ENCODE measurements around the gene CXXC5. TPM values are rescaled to one million over a fixed set of nuclear protein-coding genes. Genes with fewer than 3 reads are reported as not detected.

The CXXC5 gene
- total RNA-seq, 6 donors from 2014 or later = 25.7 to 39.5 (median 33.0) TPM

DNA sequence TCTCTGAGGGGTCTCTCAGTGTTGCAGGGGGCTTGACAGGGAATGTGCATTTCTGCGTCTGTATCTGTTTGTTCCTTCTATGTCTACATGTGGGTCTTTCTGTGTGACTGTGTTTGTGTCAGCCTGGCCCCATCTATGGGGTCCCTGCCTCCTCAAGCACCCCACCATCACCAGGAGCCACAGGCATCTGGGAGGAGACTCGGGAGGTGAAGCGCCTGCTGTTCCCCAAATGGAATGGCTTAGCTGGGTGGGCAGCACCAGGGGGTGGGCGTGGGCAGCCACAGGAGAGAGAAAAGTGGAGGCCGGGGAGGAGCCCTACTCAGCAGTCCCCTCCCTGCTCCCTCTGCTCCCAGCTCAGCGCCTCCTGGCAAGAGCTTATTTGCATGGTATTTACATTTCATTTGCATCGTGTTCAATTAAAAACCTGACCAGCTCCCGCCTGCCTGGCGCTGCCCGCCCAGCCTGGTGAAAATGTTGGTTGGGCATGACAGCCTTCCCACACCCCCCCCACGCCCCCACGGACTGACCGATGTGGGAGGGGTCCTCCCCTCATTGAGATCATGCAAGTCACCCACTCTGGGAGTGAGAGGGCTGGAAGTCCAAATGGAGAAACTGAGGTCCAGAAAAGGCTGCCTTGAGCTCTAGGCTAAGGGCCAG, 50.5 kb downstream of the CXXC5 start:
- DNase-seq = peak in 1 of 2 donors; percentile 84
- 38 to 48% methylated on average over 10 to 13 of the region's 13 CpGs for WGBS, 2 donors
- Histone ChIP-seq H3K4me1 (peaks cover 25 to 30% (median 28%) of the 10 kb centered on the region in 4 donors), H3K36me3 (no peaks in the 10 kb centered on the region), H3K9me3 (no peaks in the 10 kb centered on the region), H3K27me3 (peaks cover 0 to 4% (median 0%) of the 10 kb centered on the region in 4 donors), H3K27ac (peak overlapping the region in 3 of 4 donors; percentile 17 to 83 (median 80)), H3K4me3 (no peak overlapping the region)
- ATAC-seq (ENCODE audit: low FRiP score in 2 of 2) = peak; percentile 28 to 41
- TF ChIP-seq POLR2A (IDR thresholded peaks at IDR 0.05) (no peak), POLR2AphosphoS5 (IDR thresholded peaks at IDR 0.05) (no peak), EP300 (IDR thresholded peaks at IDR 0.05) (no peak), CTCF (IDR thresholded peaks at IDR 0.05) (no peak)

DNA sequence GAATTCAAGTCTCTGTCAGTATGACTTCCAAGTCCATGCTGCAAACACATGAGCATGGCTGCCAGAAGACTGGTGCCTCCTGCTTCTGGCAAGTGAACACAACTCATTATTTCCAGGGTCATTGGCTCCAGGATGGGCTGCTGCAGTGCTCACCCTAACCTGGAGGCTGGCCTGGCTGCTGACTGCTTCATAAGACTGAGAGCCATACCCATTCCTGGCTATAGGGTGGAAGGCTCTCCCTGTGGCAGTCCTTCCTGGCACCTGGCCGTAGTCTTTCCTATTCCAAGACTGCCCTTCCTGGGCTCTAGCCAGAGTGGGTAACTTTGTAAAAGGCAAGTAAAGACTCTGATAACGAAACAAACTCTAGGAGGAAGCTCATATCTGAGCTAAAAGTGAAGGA, 51.2 kb downstream of the CXXC5 start:
- 94 to 97% methylated on average over 2 of the region's 2 CpGs for WGBS, 2 donors
- Histone ChIP-seq H3K27me3 (peaks cover 0 to 4% (median 0%) of the 10 kb centered on the region in 4 donors), H3K4me3 (no peak overlapping the region), H3K4me1 (peaks cover 25 to 30% (median 28%) of the 10 kb centered on the region in 4 donors), H3K36me3 (no peaks in the 10 kb centered on the region), H3K9me3 (no peaks in the 10 kb centered on the region), H3K27ac (peak overlapping the region in 2 of 4 donors; percentile 17 to 83)
- no peak for DNase-seq
- no peak for TF ChIP-seq EP300 (IDR thresholded peaks at IDR 0.05)
- no peak for TF ChIP-seq POLR2AphosphoS5 (IDR thresholded peaks at IDR 0.05)
- no peak for TF ChIP-seq POLR2A (IDR thresholded peaks at IDR 0.05)
- TF ChIP-seq CTCF (IDR thresholded peaks at IDR 0.05) = no peak
- ATAC-seq (ENCODE audit: low FRiP score in 2 of 2) = no peak

DNA sequence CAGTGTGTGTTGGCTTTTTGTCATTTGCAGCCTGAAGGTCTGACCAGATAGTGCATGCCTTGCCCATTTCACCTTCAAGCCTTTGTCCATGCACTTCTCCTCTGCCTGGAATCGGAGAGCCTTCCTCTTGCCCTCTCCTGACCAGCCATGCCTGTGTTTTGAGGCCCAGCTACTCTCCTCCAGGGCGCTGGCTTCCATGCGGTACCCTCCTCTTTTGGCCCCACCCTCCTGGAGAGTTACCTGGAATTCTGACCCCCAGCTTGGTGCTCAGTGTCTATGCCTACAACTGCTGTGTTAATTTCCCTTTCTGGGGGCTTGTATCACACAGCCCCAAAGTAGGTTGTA, 52.5 kb downstream of the CXXC5 start:
- peaks cover 0 to 4% (median 0%) of the 10 kb centered on the region in 4 donors for H3K27me3 ChIP-seq
- no peak overlapping the region for H3K4me3 ChIP-seq
- TF ChIP-seq CTCF (IDR thresholded peaks at IDR 0.05) (no peak), POLR2A (IDR thresholded peaks at IDR 0.05) (no peak), POLR2AphosphoS5 (IDR thresholded peaks at IDR 0.05) (no peak), EP300 (IDR thresholded peaks at IDR 0.05) (no peak)
- WGBS, 2 donors = 97 to 98% methylated on average over 3 of the region's 3 CpGs
- ATAC-seq (ENCODE audit: low FRiP score in 2 of 2) (no peak), DNase-seq (no peak)
- H3K4me1 ChIP-seq = peaks cover 25 to 30% (median 28%) of the 10 kb centered on the region in 4 donors
- H3K36me3 ChIP-seq = no peaks in the 10 kb centered on the region
- H3K27ac ChIP-seq = no peak overlapping the region
- H3K9me3 ChIP-seq = no peaks in the 10 kb centered on the region

DNA sequence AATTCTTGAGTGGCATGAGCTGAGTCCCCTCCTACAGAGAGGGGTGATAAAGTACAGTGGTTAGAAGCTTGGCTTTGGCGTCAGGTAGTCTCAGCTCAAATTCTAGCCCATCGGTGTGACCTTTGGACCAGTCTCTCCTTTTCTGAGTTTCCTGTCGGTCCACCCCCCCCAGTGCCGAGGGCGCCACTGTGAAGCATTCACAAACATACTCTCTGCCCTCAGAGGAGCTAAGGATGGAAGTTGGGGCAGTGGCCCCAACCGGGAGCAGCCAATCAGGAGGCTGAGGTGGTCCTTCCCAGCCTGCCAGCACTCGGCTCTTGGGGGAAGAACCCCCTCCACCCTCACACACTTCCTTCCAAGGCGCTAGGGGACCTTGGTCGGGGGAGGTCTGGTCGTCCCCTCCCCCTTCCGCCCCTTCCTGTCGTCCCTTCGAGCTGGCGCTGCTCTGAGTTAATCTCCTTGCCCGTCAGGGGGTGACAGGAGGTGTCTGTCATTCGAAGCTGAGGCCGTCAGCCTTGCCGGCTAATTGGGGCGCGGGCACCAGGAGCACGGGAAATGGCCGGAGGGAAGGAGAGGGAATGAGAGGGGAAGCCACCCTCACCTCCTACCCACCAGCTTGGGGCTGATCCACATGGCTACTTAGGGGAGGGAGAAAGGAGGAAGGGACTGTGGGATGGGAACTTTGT, 53.0 kb downstream of the CXXC5 start:
- Histone ChIP-seq H3K27ac (no peak overlapping the region), H3K4me3 (no peak overlapping the region), H3K36me3 (no peaks in the 10 kb centered on the region), H3K4me1 (peaks cover 25 to 30% (median 27%) of the 10 kb centered on the region in 4 donors), H3K9me3 (no peaks in the 10 kb centered on the region), H3K27me3 (peaks cover 0 to 4% (median 0%) of the 10 kb centered on the region in 4 donors)
- WGBS, 2 donors = 20 to 32% methylated on average over 17 to 22 of the region's 22 CpGs
- DNase-seq (no peak), ATAC-seq (ENCODE audit: low FRiP score in 2 of 2) (no peak)
- TF ChIP-seq POLR2A (IDR thresholded peaks at IDR 0.05) = no peak
- no peak for TF ChIP-seq POLR2AphosphoS5 (IDR thresholded peaks at IDR 0.05)
- no peak for TF ChIP-seq CTCF (IDR thresholded peaks at IDR 0.05)
- no peak for TF ChIP-seq EP300 (IDR thresholded peaks at IDR 0.05)
